Astrocyte (in vitro differentiated cells and primary cell): Measurements from ENCODE around the gene XPNPEP1. TPM values are rescaled to one million over a fixed set of nuclear protein-coding genes. Genes with fewer than 3 reads are reported as not detected.

ENCODE experiments used
- DNase-seq: peaks from one replicate; pipeline ENCODE4 v3.0.0-alpha.2; 2010; ENCODE audit warnings: low read depth
- FAIRE-seq: peaks from 2 replicates; lab custom pipeline; 2011; peaks lifted over from hg19 to GRCh38; lab: Jason Lieb, UNC
- H2AFZ ChIP-seq: 2 replicates; pipeline ENCODE4 v1.6.0; 2012; ENCODE audit warnings: low read depth, low read length, inconsistent platforms
- H3K27ac ChIP-seq: 2 replicates; pipeline ENCODE4 v1.5.1; 2011; ENCODE audit warnings: low read depth, low read length, inconsistent platforms
- H3K27me3 ChIP-seq: 2 replicates; pipeline ENCODE4 v1.6.0; 2011; ENCODE audit warnings: low read length, inconsistent platforms; ENCODE audit not compliant: insufficient read depth
- H3K36me3 ChIP-seq: 2 replicates; pipeline ENCODE4 v1.5.1; 2011; ENCODE audit warnings: low read length, inconsistent platforms; ENCODE audit not compliant: insufficient read depth
- H3K4me1 ChIP-seq: 2 replicates; pipeline ENCODE4 v1.5.1; 2011; ENCODE audit warnings: low read length, inconsistent platforms; ENCODE audit not compliant: insufficient read depth
- H3K4me2 ChIP-seq: 2 replicates; pipeline ENCODE4 v1.6.0; 2012; ENCODE audit warnings: low read length, inconsistent platforms
- H3K4me3 ChIP-seq: 2 replicates; pipeline ENCODE4 v1.5.1; 2011; ENCODE audit warnings: low read depth, mild to moderate bottlenecking, low read length, inconsistent platforms; ENCODE audit not compliant: insufficient read depth
- H3K79me2 ChIP-seq: 2 replicates; pipeline ENCODE4 v1.6.0; 2012; ENCODE audit warnings: mild to moderate bottlenecking, low read length, inconsistent platforms; ENCODE audit not compliant: insufficient read depth
- H3K9ac ChIP-seq: 2 replicates; pipeline ENCODE4 v1.6.0; 2012; ENCODE audit warnings: mild to moderate bottlenecking, low read length, inconsistent platforms
- H3K9me3 ChIP-seq: 2 replicates; pipeline ENCODE4 v1.5.1; 2012; ENCODE audit warnings: low read depth, mild to moderate bottlenecking, low read length, inconsistent platforms; ENCODE audit not compliant: insufficient read depth
- H4K20me1 ChIP-seq: 2 replicates; pipeline ENCODE4 v1.6.0; 2012; ENCODE audit warnings: low read length, inconsistent platforms; ENCODE audit not compliant: insufficient read depth
- H3K27ac Mint-ChIP-seq: one replicate; pipeline ENCODE4 v1.8.0; 2021; ENCODE audit warnings: mild to moderate bottlenecking, mixed read lengths; ENCODE audit not compliant: unreplicated experiment
- H3K27me3 Mint-ChIP-seq: one replicate; pipeline ENCODE4 v1.8.0; 2021; ENCODE audit warnings: low read depth, mixed read lengths; ENCODE audit not compliant: unreplicated experiment
- H3K36me3 Mint-ChIP-seq: one replicate; pipeline ENCODE4 v1.8.0; 2021; ENCODE audit warnings: low read depth, mixed read lengths; ENCODE audit not compliant: unreplicated experiment
- H3K4me1 Mint-ChIP-seq: one replicate; pipeline ENCODE4 v1.8.0; 2021; ENCODE audit warnings: low read depth, mixed read lengths; ENCODE audit not compliant: unreplicated experiment
- H3K4me3 Mint-ChIP-seq: one replicate; pipeline ENCODE4 v1.8.0; 2021; ENCODE audit warnings: mild to moderate bottlenecking, moderate library complexity, mixed read lengths; ENCODE audit not compliant: unreplicated experiment
- H3K9me3 Mint-ChIP-seq: one replicate; pipeline ENCODE4 v1.8.0; 2021; ENCODE audit warnings: mild to moderate bottlenecking, mixed read lengths; ENCODE audit not compliant: unreplicated experiment
- EZH2 ChIP-seq: IDR thresholded peaks from 2 replicates; pipeline ENCODE4 v1.6.1; 2012; ENCODE audit warnings: mild to moderate bottlenecking, low read length, inconsistent platforms; ENCODE audit not compliant: insufficient read depth
- total RNA-seq: library from RNA; stranded (reverse); gene quantifications from 2 replicates; pipeline ENCODE4 v1.2.1, GENCODE V29; 2021
- TF ChIP-seq, protein P1 (sequence below): IDR thresholded peaks from 2 replicates; pipeline ENCODE4 v1.5.1; 2011; ENCODE audit warnings: low read depth, mild to moderate bottlenecking, inconsistent platforms, low read length, moderate library complexity; ENCODE audit not compliant: insufficient read depth

The XPNPEP1 gene
- total RNA-seq, 1 donor from 2014 or later: 100 TPM

DNA sequence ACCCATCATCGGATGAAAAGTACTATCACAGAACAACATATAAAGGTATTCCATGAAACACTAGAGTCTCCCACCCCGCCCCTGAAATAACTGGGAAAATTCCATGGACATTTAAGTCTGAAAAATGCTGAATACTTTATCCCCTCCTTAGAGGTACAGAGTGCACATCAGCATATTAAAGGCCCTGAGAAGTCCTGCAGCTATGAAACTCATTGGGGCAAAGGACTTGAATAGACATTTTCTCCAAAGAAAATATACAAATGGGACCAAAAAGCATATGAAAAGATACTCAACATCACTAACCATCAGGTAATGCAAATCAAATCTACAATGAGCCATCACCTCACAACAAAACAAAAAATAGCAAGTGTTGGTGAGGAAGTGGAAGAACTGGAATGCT is 18.9 kb downstream of the XPNPEP1 start:
- Histone ChIP-seq H4K20me1 (peaks cover 27% of the 10 kb centered on the region), H3K9ac (no peak overlapping the region), H3K4me3 (no peak overlapping the region), H3K79me2 (peaks cover 53% of the 10 kb centered on the region), H3K9me3 (no peaks in the 10 kb centered on the region), H3K4me2 (no peak overlapping the region), H3K4me1 (peaks cover 14% of the 10 kb centered on the region), H3K27ac (no peak overlapping the region), H3K36me3 (peaks cover 10% of the 10 kb centered on the region), H3K27me3 (no peaks in the 10 kb centered on the region), H2AFZ (no peak overlapping the region)
- TF ChIP-seq, protein P1, sequence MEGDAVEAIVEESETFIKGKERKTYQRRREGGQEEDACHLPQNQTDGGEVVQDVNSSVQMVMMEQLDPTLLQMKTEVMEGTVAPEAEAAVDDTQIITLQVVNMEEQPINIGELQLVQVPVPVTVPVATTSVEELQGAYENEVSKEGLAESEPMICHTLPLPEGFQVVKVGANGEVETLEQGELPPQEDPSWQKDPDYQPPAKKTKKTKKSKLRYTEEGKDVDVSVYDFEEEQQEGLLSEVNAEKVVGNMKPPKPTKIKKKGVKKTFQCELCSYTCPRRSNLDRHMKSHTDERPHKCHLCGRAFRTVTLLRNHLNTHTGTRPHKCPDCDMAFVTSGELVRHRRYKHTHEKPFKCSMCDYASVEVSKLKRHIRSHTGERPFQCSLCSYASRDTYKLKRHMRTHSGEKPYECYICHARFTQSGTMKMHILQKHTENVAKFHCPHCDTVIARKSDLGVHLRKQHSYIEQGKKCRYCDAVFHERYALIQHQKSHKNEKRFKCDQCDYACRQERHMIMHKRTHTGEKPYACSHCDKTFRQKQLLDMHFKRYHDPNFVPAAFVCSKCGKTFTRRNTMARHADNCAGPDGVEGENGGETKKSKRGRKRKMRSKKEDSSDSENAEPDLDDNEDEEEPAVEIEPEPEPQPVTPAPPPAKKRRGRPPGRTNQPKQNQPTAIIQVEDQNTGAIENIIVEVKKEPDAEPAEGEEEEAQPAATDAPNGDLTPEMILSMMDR: no peak
- TF ChIP-seq EZH2: no peak
- H3K27me3 Mint-ChIP-seq: no peaks in the 10 kb centered on the region
- no peak for FAIRE-seq
- H3K36me3 Mint-ChIP-seq: peaks cover 39% of the 10 kb centered on the region
- H3K4me1 Mint-ChIP-seq: peaks cover 20% of the 10 kb centered on the region
- H3K27ac Mint-ChIP-seq: no peak overlapping the region
- H3K9me3 Mint-ChIP-seq: peaks cover 1% of the 10 kb centered on the region
- H3K4me3 Mint-ChIP-seq: peak overlapping the region; percentile 4
- DNase-seq: no peak

- H3K9me3 Mint-ChIP-seq: peaks cover 1% of the 10 kb centered on the region
- H3K36me3 Mint-ChIP-seq: peaks cover 41% of the 10 kb centered on the region
- peaks cover 34% of the 10 kb centered on the region for H4K20me1 ChIP-seq
- peaks cover 10% of the 10 kb centered on the region for H3K36me3 ChIP-seq
- no peak overlapping the region for H3K9ac ChIP-seq
- H3K9me3 ChIP-seq: no peaks in the 10 kb centered on the region
- peaks cover 26% of the 10 kb centered on the region for H3K4me1 Mint-ChIP-seq
- H3K4me2 ChIP-seq: no peak overlapping the region
- FAIRE-seq (no peak), DNase-seq (no peak)
- no peak overlapping the region for H3K4me3 Mint-ChIP-seq
- H3K27me3 Mint-ChIP-seq: no peaks in the 10 kb centered on the region
- no peak overlapping the region for H2AFZ ChIP-seq
- no peak overlapping the region for H3K27ac ChIP-seq
- no peaks in the 10 kb centered on the region for H3K27me3 ChIP-seq
- peaks cover 23% of the 10 kb centered on the region for H3K4me1 ChIP-seq
- no peak overlapping the region for H3K4me3 ChIP-seq
- H3K79me2 ChIP-seq: peaks cover 60% of the 10 kb centered on the region
- TF ChIP-seq, protein P1: no peak
- no peak for TF ChIP-seq EZH2
- H3K27ac Mint-ChIP-seq: peak overlapping the region; percentile 26
Measured at GRCh38 chr10:109902992-109903947, 20.0 kb downstream of the XPNPEP1 start.
